ENCODE results near the gene EBLN2.
A peak's percentile ranks its signal among the peaks of the same experiment; 100 is the strongest.

DNA sequence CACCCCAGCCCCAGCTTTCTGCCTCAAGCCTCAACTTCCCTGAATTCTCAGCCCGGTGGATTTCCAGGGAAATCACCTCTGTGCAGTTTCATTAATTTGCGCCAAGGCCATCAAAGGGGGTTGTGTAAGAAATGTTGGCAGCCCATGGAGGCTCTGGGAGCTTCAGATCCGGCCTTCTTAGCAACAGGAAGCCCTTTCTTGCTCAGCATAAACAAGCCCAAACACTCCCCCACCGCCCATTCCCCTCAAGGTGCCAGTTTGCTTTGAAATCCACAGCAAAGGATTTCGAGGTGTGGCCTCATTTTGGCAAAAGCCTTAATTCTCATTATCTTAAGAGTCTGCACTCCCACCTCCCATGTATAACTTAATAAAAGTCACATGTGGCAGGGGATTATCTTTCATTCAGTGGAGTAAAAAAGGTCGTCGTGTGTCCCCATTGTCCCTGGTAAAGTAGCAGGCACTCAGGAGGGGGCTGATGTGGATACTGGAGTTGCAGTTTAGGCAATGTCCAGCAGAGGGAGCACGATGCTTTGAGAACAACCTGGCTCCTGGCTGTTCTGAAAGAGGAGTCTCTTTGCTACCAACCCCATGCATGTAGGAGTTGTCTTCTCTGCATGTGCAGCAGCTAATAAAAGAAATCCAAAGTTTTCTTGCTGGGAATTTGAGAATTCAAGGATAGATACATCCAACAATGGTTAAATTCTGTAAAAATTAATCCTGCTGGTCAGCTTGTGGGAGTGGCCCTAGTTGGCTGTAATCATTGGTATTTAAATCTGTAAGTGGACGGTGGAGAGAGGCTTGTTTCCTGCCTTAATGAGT, 39.5 kb downstream of the EBLN2 start:
- TF ChIP-seq, protein P1, sequence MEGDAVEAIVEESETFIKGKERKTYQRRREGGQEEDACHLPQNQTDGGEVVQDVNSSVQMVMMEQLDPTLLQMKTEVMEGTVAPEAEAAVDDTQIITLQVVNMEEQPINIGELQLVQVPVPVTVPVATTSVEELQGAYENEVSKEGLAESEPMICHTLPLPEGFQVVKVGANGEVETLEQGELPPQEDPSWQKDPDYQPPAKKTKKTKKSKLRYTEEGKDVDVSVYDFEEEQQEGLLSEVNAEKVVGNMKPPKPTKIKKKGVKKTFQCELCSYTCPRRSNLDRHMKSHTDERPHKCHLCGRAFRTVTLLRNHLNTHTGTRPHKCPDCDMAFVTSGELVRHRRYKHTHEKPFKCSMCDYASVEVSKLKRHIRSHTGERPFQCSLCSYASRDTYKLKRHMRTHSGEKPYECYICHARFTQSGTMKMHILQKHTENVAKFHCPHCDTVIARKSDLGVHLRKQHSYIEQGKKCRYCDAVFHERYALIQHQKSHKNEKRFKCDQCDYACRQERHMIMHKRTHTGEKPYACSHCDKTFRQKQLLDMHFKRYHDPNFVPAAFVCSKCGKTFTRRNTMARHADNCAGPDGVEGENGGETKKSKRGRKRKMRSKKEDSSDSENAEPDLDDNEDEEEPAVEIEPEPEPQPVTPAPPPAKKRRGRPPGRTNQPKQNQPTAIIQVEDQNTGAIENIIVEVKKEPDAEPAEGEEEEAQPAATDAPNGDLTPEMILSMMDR (IDR thresholded peaks at IDR 0.05), result peak; percentile 72 to 92 (median 85)
- TF ChIP-seq POLR2A (IDR thresholded peaks at IDR 0.05), result no peak

All from thyroid gland (tissue), 4 donors.